ENCODE data around the gene LIX1. TPM values are rescaled to one million over a fixed set of nuclear protein-coding genes. Genes with fewer than 3 reads are reported as not detected.

The LIX1 gene
- total RNA-seq, 2 experiments from 2014 or later, result not detected

DNA sequence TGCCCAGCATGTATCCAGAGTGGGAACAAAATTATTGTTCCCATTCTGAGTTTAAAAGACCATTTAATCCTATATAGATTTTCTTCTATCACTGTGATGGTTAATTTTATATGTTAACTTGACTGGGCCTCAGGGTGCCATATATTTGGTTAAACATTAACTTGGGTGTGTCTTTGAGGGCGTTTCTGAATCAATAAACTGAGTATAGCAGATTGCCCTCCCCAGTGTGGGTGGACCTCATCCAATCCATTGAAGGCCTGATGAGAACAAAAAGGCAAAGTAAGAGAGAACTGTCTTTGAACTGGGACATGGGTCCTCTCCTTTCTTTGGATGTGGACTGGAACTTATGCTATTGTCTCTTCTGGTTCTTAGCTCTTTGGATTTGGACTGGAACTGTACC is 23.3 kb upstream of the LIX1 start:
- Mint-ChIP-seq H3K9me3 (ENCODE audit: insufficient read depth) (no peaks in the 10 kb centered on the region), H3K4me1 (ENCODE audit: low read depth) (peaks cover 13% of the 10 kb centered on the region), H3K36me3 (ENCODE audit: low read depth) (peaks cover 36% of the 10 kb centered on the region), H3K27me3 (ENCODE audit: low read depth) (no peaks in the 10 kb centered on the region), H3K4me3 (no peak overlapping the region), H3K27ac (no peak overlapping the region)
- DNase-seq (no peak), ATAC-seq (no peak)
- CTCF ChIA-PET, result interaction anchor here (0.7 to 6.0 kb wide), 3 partner anchors 15 to 415 kb away, joined by 3 to 53 read pairs (median 3); no protein-coding TSS in a partner anchor
- POLR2A ChIA-PET, result no interaction called here

DNA sequence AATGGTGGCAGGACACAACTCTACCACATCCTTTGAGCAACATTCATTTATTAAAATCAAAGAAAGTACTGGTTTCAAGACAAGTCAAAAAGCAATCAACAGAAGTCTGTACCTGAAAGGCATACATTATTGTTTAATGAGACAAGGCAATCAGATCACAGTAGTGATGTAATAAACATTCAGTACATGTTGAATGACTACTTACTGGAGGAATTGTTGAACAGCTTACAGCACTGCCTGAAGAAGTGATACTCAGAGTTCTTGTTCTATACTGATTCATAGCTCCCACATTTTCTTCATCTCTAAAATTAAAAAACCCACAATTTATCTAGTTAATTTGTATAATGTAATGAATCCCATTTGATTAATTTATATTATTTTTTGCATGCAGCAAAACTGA is 22.4 kb upstream of the LIX1 start:
- H3K27me3 Mint-ChIP-seq (ENCODE audit: low read depth), result no peaks in the 10 kb centered on the region
- peaks cover 13% of the 10 kb centered on the region for H3K4me1 Mint-ChIP-seq (ENCODE audit: low read depth)
- DNase-seq (no peak), ATAC-seq (no peak)
- H3K36me3 Mint-ChIP-seq (ENCODE audit: low read depth), result peaks cover 41% of the 10 kb centered on the region
- CTCF ChIA-PET, result interaction anchor here (0.7 to 6.0 kb wide), 10 partner anchors 15 to 551 kb away, joined by 3 to 101 read pairs (median 4); no protein-coding TSS in a partner anchor
- no peak overlapping the region for H3K4me3 Mint-ChIP-seq
- no peaks in the 10 kb centered on the region for H3K9me3 Mint-ChIP-seq (ENCODE audit: insufficient read depth)
- POLR2A ChIA-PET, result no interaction called here
- H3K27ac Mint-ChIP-seq, result no peak overlapping the region

DNA sequence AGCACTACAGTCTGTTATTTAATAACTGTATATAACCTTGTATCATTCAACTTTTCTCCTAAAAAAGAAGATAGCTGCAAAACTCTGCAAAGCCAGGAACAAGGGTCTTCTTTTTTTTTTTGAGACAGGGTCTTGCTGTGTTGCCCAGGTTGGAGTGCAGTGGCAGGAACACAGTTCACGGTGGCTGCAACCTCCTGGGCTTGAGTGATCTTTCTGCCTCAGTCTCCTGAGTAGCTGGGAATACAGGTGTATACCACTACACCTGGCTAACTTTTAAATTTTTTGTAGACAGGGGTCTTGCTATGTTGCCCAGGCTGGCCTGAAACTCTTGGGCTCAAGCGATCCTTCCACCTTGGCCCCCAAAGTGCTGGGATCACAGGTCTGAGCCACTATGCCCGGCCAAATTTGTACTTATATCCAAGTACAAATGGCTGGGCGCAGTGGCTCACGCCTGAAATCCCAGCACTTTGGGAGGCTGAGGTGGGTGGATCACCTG is 21.4 kb upstream of the LIX1 start:
- DNase-seq, result no peak
- H3K27me3 Mint-ChIP-seq (ENCODE audit: low read depth), result no peaks in the 10 kb centered on the region
- H3K4me1 Mint-ChIP-seq (ENCODE audit: low read depth), result peaks cover 13% of the 10 kb centered on the region
- POLR2A ChIA-PET, result no interaction called here
- peaks cover 47% of the 10 kb centered on the region for H3K36me3 Mint-ChIP-seq (ENCODE audit: low read depth)
- CTCF ChIA-PET, result interaction anchor here (0.7 to 6.0 kb wide), 22 partner anchors 14 to 550 kb away, joined by 3 to 101 read pairs (median 4); partner anchors contain the start of genes ERAP1 and LIX1
- no peak overlapping the region for H3K27ac Mint-ChIP-seq
- ATAC-seq, result no peak
- H3K4me3 Mint-ChIP-seq, result no peak overlapping the region
- H3K9me3 Mint-ChIP-seq (ENCODE audit: insufficient read depth), result peaks cover 4% of the 10 kb centered on the region

DNA sequence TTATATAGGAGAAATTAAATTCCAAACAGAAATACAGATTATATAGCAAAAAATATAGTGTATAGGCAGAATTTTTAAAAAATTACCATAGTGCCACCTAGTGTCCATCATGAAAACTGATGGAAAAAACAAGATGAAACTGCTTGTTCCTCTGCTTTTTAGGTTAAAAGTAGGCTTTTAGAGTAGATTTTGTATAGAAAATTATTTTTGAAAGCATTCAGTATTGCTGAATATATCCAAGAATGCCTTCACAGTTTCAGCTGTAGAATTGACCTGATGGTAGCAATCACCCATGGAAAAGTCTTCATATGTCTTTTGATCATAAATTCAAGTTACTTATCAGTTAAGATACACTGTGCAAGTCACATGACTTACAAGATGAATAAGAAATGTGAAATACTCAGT is 21.0 kb upstream of the LIX1 start:
- CTCF ChIA-PET, result interaction anchor here (0.9 to 6.0 kb wide), 23 partner anchors 8 to 550 kb away, joined by 3 to 101 read pairs (median 5); partner anchors contain the start of genes ERAP1 and LIX1
- POLR2A ChIA-PET, result no interaction called here
- DNase-seq, result no peak

DNA sequence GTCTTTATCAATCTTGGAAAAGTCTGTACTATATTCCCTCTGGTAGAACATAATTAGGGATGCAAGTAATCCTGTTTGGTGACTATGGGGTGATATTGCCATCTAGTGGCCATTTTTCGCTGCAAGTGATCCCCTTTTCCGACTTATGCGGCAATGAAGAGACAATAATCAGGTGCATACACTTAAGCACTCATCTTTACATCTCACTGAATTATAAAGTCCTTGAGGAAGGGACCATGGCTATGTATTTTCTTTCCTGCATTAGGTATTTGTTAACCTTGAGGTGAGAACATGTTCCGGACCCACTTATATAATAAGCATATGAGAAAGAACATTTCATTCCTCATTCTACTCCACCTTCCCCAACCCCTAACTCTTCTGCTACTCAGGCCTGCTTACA is 19.6 kb upstream of the LIX1 start:
- no peak overlapping the region for H3K4me3 Mint-ChIP-seq
- CTCF ChIA-PET, result interaction anchor here (0.7 to 6.0 kb wide), 82 partner anchors 9 to 817 kb away, joined by 3 to 101 read pairs (median 5); partner anchors contain the start of genes ERAP1, ERAP2 and LIX1
- H3K27me3 Mint-ChIP-seq (ENCODE audit: low read depth), result no peaks in the 10 kb centered on the region

More for the DNA sequence above, 21.0 kb upstream of the LIX1 start:
- H3K4me3 Mint-ChIP-seq, result no peak overlapping the region
- ATAC-seq, result no peak
- H3K9me3 Mint-ChIP-seq (ENCODE audit: insufficient read depth), result peaks cover 6% of the 10 kb centered on the region
- H3K27ac Mint-ChIP-seq, result no peak overlapping the region
- H3K36me3 Mint-ChIP-seq (ENCODE audit: low read depth), result peaks cover 49% of the 10 kb centered on the region
- no peaks in the 10 kb centered on the region for H3K27me3 Mint-ChIP-seq (ENCODE audit: low read depth)
- peaks cover 13% of the 10 kb centered on the region for H3K4me1 Mint-ChIP-seq (ENCODE audit: low read depth)

DNA sequence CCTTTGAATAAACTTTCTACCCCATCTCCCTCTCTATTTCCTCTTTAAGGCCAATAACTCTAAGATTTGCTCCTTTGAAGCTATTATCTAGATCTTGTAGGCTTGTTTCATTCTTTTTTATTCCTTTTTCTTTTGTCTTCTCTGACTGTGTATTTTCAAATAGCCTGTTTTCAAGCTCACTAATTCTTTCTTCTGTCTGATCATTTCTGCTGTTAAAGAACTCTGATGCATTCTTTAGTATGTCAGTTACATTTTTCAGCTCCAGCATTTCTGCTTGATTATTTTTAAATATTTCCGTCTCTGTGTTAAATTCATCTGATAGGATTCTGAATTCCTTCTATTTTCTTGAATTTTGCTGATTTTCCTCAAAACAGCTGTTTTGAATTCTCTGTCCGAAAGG is 15.3 kb upstream of the LIX1 start:
- H3K27ac Mint-ChIP-seq, result no peak overlapping the region
- CTCF ChIA-PET, result interaction anchor here (1.8 to 1.9 kb wide), 2 partner anchors 160 to 289 kb away, joined by 6 read pairs; no protein-coding TSS in a partner anchor
- peaks cover 7% of the 10 kb centered on the region for H3K27me3 Mint-ChIP-seq (ENCODE audit: low read depth)

More for the DNA sequence above, 19.6 kb upstream of the LIX1 start:
- H3K9me3 Mint-ChIP-seq (ENCODE audit: insufficient read depth), result peaks cover 17% of the 10 kb centered on the region
- ATAC-seq, result peak; percentile 60
- peak; percentile 72 for DNase-seq
- H3K27ac Mint-ChIP-seq, result no peak overlapping the region
- peaks cover 56% of the 10 kb centered on the region for H3K36me3 Mint-ChIP-seq (ENCODE audit: low read depth)
- peaks cover 8% of the 10 kb centered on the region for H3K4me1 Mint-ChIP-seq (ENCODE audit: low read depth)
- POLR2A ChIA-PET, result no interaction called here

DNA sequence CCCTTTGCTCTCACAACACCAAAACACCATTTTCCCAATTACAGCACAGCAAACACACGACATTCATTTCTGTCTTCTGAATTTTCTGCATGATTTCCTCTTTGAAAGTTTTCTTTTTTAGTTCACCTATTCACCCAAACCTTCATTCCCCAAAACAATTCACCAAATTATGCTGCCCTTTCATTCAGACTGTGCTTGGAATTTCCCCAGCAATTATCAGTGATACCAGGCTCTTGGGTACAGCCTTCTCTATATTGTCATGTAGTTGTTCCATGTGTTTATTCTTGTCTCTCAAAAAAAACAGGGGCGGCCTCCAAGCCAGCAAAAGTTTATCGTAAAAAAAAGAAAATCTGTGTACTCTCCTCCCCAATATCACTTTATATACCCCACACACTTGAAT is 9.0 kb upstream of the LIX1 start:
- Mint-ChIP-seq H3K4me3 (no peak overlapping the region), H3K9me3 (ENCODE audit: insufficient read depth) (peaks cover 8% of the 10 kb centered on the region), H3K36me3 (ENCODE audit: low read depth) (no peaks in the 10 kb centered on the region), H3K4me1 (ENCODE audit: low read depth) (no peaks in the 10 kb centered on the region), H3K27ac (no peak overlapping the region), H3K27me3 (ENCODE audit: low read depth) (peaks cover 9% of the 10 kb centered on the region)
- ChIA-PET CTCF (interaction anchor here (1.0 to 9.1 kb wide), 2 partner anchors 11 to 154 kb away, joined by 4 to 79 read pairs; no protein-coding TSS in a partner anchor), POLR2A (no interaction called here)
- ATAC-seq (no peak), DNase-seq (no peak)

More for the DNA sequence above, 15.3 kb upstream of the LIX1 start:
- Mint-ChIP-seq H3K4me3 (no peak overlapping the region), H3K4me1 (ENCODE audit: low read depth) (no peaks in the 10 kb centered on the region), H3K36me3 (ENCODE audit: low read depth) (peaks cover 41% of the 10 kb centered on the region), H3K9me3 (ENCODE audit: insufficient read depth) (peaks cover 32% of the 10 kb centered on the region)
- POLR2A ChIA-PET, result no interaction called here
- ATAC-seq (no peak), DNase-seq (no peak)

DNA sequence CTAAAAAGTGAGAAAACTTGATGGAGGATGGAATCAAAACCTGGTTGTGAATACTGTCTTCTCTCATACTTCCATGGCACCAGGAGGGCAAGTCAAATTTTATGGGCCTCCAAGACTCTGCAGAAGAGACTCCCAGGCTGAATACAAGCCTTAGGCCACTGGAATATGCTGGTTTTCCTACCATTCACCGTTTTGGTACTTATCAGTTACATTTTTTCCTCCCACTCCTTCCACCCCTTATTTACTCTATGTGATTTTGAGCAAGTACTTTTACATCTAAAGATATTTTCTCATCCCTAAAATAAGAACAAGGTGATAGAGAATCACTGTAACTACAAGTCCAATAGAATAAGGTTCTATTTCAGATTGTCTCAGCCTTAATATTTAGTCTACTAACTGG is 8.0 kb upstream of the LIX1 start:
- DNase-seq, result no peak
- ChIA-PET POLR2A (no interaction called here), CTCF (interaction anchor here (1.0 to 10.3 kb wide), 3 partner anchors 12 to 279 kb away, joined by 4 to 86 read pairs (median 79); no protein-coding TSS in a partner anchor)
- Mint-ChIP-seq H3K27me3 (ENCODE audit: low read depth) (peaks cover 9% of the 10 kb centered on the region), H3K9me3 (ENCODE audit: insufficient read depth) (no peaks in the 10 kb centered on the region), H3K4me1 (ENCODE audit: low read depth) (no peaks in the 10 kb centered on the region), H3K36me3 (ENCODE audit: low read depth) (no peaks in the 10 kb centered on the region), H3K4me3 (no peak overlapping the region), H3K27ac (no peak overlapping the region)
- no peak for ATAC-seq

DNA sequence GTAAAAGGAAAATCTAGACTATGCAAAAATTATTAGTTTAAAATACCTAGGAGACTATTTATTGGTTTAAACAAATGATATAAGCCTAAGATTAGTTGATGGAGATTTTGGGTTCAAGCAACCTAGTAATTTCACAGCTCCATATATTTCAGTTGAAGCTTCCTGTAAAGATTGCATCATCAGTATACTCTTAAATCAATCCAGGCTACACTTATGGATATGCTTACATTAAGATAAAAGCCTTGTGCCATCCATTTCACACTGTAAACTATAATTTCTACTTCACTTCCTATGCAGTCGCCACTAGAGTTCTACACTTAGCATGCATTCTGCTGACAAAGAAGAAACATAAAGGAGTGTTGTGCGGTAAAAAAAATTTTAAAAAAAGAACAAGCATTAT is 7.3 kb upstream of the LIX1 start:
- DNase-seq, result no peak
- H3K9me3 Mint-ChIP-seq (ENCODE audit: insufficient read depth), result no peaks in the 10 kb centered on the region
- ATAC-seq, result no peak
- H3K36me3 Mint-ChIP-seq (ENCODE audit: low read depth), result no peaks in the 10 kb centered on the region
- H3K4me3 Mint-ChIP-seq, result no peak overlapping the region
- CTCF ChIA-PET, result interaction anchor here (0.7 to 10.3 kb wide), 6 partner anchors 10 to 397 kb away, joined by 3 to 86 read pairs (median 5); no protein-coding TSS in a partner anchor
- H3K27ac Mint-ChIP-seq, result no peak overlapping the region
- no peaks in the 10 kb centered on the region for H3K4me1 Mint-ChIP-seq (ENCODE audit: low read depth)
- POLR2A ChIA-PET, result no interaction called here
- H3K27me3 Mint-ChIP-seq (ENCODE audit: low read depth), result peaks cover 7% of the 10 kb centered on the region

DNA sequence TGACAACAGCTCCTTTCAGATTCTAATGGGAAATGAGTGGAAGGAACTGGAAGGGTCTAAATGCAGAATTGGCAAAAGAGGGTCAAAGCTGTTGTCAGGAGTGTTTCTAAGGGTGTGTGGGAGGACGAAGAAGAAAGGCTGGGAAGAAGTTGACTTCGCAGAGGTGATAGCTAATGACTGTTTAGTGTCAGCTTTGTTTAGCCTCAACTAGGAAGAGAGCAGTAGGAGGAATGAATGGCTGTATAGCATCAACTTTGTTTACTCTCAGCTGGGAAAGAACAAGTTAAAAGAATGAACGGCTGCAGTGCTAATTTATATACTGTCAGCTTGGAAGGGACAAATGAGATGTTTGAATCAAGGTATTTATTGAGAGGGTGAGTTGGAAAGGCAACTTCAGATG is 5.9 kb upstream of the LIX1 start:
- Mint-ChIP-seq H3K4me3 (no peak overlapping the region), H3K36me3 (ENCODE audit: low read depth) (no peaks in the 10 kb centered on the region), H3K4me1 (ENCODE audit: low read depth) (no peaks in the 10 kb centered on the region), H3K9me3 (ENCODE audit: insufficient read depth) (no peaks in the 10 kb centered on the region), H3K27me3 (ENCODE audit: low read depth) (peaks cover 2% of the 10 kb centered on the region), H3K27ac (no peak overlapping the region)
- ChIA-PET CTCF (interaction anchor here (2.0 to 10.3 kb wide), 3 partner anchors 9 to 277 kb away, joined by 6 to 86 read pairs (median 79); no protein-coding TSS in a partner anchor), POLR2A (no interaction called here)
- DNase-seq (no peak), ATAC-seq (no peak)

DNA sequence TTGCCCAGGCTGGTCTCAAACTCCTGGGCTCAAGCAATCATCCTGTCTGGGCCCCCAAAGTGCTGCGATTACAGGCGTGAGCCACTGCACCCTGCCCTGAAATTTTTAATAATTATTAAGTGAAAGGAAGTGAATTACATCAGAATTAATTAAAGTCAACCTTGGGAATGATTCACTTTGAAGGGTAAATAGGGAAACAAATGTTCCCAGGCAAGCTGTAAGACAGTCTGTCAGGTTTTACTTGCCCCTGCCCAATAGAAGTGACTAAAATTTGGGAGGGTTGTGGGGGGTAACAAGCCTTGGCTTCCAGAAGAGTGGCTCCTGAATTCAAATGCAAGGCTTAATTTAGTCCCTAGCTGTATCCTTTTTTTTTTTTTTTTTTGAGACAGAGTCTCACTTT is 1.3 kb upstream of the LIX1 start:
- no peak for ATAC-seq
- no peak overlapping the region for H3K4me3 Mint-ChIP-seq
- CTCF ChIA-PET, result interaction anchor here (1.2 to 10.3 kb wide), 16 partner anchors 9 to 392 kb away, joined by 3 to 86 read pairs (median 10); partner anchors contain the start of gene LNPEP

DNA sequence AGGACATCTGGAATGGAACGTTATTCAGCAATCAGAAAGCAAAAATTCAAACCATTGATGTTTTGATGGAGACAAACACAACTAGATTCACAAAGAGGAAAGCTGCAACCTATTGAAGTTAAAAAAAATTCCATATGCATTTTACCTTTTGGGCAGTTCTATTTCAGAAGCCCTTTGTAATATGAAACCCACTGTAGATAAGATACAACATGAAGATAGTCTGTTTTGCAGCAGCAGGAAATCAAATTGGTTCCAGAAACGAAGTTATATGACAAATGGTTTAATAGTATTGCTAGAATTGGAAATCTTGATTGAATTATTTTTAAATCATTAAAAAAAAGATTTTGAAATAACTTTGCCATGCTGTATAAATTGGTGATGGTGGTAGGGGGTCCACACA is 872 bp downstream of the LIX1 start:
- H3K4me1 Mint-ChIP-seq (ENCODE audit: low read depth), result no peaks in the 10 kb centered on the region
- no peak for ATAC-seq
- CTCF ChIA-PET, result interaction anchor here (0.6 to 10.3 kb wide), 24 partner anchors 8 to 527 kb away, joined by 3 to 86 read pairs (median 6); partner anchors contain the start of gene ERAP2

More for the DNA sequence above, 1.3 kb upstream of the LIX1 start:
- Mint-ChIP-seq H3K27ac (no peak overlapping the region), H3K36me3 (ENCODE audit: low read depth) (no peaks in the 10 kb centered on the region), H3K4me1 (ENCODE audit: low read depth) (no peaks in the 10 kb centered on the region), H3K9me3 (ENCODE audit: insufficient read depth) (no peaks in the 10 kb centered on the region), H3K27me3 (ENCODE audit: low read depth) (peaks cover 10% of the 10 kb centered on the region)
- POLR2A ChIA-PET, result no interaction called here
- no peak for DNase-seq

More for the DNA sequence above, 872 bp downstream of the LIX1 start:
- POLR2A ChIA-PET, result no interaction called here
- H3K27ac Mint-ChIP-seq, result no peak overlapping the region
- peaks cover 15% of the 10 kb centered on the region for H3K27me3 Mint-ChIP-seq (ENCODE audit: low read depth)
- no peaks in the 10 kb centered on the region for H3K9me3 Mint-ChIP-seq (ENCODE audit: insufficient read depth)
- no peaks in the 10 kb centered on the region for H3K36me3 Mint-ChIP-seq (ENCODE audit: low read depth)
- DNase-seq, result no peak
- no peak overlapping the region for H3K4me3 Mint-ChIP-seq
